A549 treated with Mapracorat at 1 μM for 4 hours (cell line): ENCODE results near the gene CDH2. TPM values are rescaled to one million over a fixed set of nuclear protein-coding genes. Genes with fewer than 3 reads are reported as not detected.

ENCODE experiments used
- total RNA-seq: library from RNA; stranded (reverse); fragments of 200-300 nt; extraction: Qiagen RNA extraction; gene quantifications from 5 replicates; pipeline ENCODE4 v1.2.3, GENCODE V29; 2022

The CDH2 gene
- 33.8 to 49.4 TPM (median 45.3 TPM) in 5 replicates for total RNA-seq

GRCh38 chr18:28176948-28177827, at the start of gene CDH2:
Gene CDH2 (minus strand): TSS chr18:28177130. CDS start chr18:28177022, 108 bp downstream.

